GM23248 (cell line): Measurements from ENCODE around the gene PPP1R13B. TPM values are rescaled to one million over a fixed set of nuclear protein-coding genes. Genes with fewer than 3 reads are reported as not detected.

Experiments
- DNase-seq: peaks from one replicate; pipeline ENCODE4 v3.0.0-alpha.2; 2015
- H2AFZ ChIP-seq: fragments of 200-600 bp; sonication (generic); 2 replicates; pipeline ENCODE4 v1.6.1; 2016; ENCODE audit warnings: antibody characterized with exemption
- H3F3A ChIP-seq: fragments of 200-600 bp; sonication (generic); 2 replicates; pipeline ENCODE4 v1.6.1; 2016; ENCODE audit warnings: mild to moderate bottlenecking, antibody characterized with exemption, mixed run types; ENCODE audit not compliant: insufficient read depth
- H3K27ac ChIP-seq: fragments of 200-600 bp; sonication (generic); 2 replicates; pipeline ENCODE4 v1.5.1; 2016; ENCODE audit warnings: mild to moderate bottlenecking
- H3K27me3 ChIP-seq: fragments of 200-600 bp; sonication (generic); replicated peaks from 2 replicates; pipeline ENCODE4 v1.6.1; 2016; ENCODE audit warnings: mild to moderate bottlenecking; ENCODE audit not compliant: insufficient read depth
- H3K36me3 ChIP-seq: fragments of 200-600 bp; sonication (generic); 2 replicates; pipeline ENCODE4 v1.6.1; 2016; ENCODE audit warnings: low read depth, mild to moderate bottlenecking
- H3K4me1 ChIP-seq: fragments of 200-600 bp; sonication (generic); 2 replicates; pipeline ENCODE4 v1.6.1; 2016; ENCODE audit warnings: mild to moderate bottlenecking; ENCODE audit not compliant: insufficient read depth
- H3K4me2 ChIP-seq: fragments of 200-600 bp; sonication (generic); one replicate; pipeline ENCODE4 v1.6.1; 2016; ENCODE audit warnings: mild to moderate bottlenecking; ENCODE audit not compliant: unreplicated experiment
- H3K4me3 ChIP-seq: fragments of 200-600 bp; sonication (generic); 2 replicates; pipeline ENCODE4 v1.5.1; 2016; ENCODE audit warnings: mild to moderate bottlenecking
- H3K79me2 ChIP-seq: fragments of 200-600 bp; sonication (generic); 2 replicates; pipeline ENCODE4 v1.6.1; 2016; ENCODE audit warnings: mild to moderate bottlenecking; ENCODE audit not compliant: insufficient read depth
- H3K9ac ChIP-seq: fragments of 200-600 bp; sonication (generic); 2 replicates; pipeline ENCODE4 v1.6.1; 2016; ENCODE audit warnings: mild to moderate bottlenecking
- H3K9me2 ChIP-seq: fragments of 200-600 bp; sonication (generic); 2 replicates; pipeline ENCODE4 v1.6.1; 2016; ENCODE audit warnings: mixed run types, mild to moderate bottlenecking, moderate library complexity; ENCODE audit not compliant: insufficient read depth
- H3K9me3 ChIP-seq: fragments of 200-600 bp; sonication (generic); one replicate; pipeline ENCODE4 v1.6.1; 2017; ENCODE audit warnings: low read depth
- H4K20me1 ChIP-seq: fragments of 200-600 bp; sonication (generic); 2 replicates; pipeline ENCODE4 v1.6.0; 2016; ENCODE audit not compliant: insufficient read depth
- EZH2 ChIP-seq: fragments of 200-600 bp; sonication (generic); IDR thresholded peaks from 2 replicates; pipeline ENCODE4 v1.6.1; 2018; ENCODE audit warnings: antibody characterized with exemption, mild to moderate bottlenecking; ENCODE audit not compliant: insufficient read depth, poor library complexity, severe bottlenecking
- EZH2phosphoT487 ChIP-seq: fragments of 200-600 bp; sonication (generic); IDR thresholded peaks from 2 replicates; pipeline ENCODE4 v1.6.1; 2018; ENCODE audit warnings: antibody characterized with exemption, moderate library complexity, mild to moderate bottlenecking, low read depth; ENCODE audit not compliant: insufficient read depth
- WGBS, 2 experiments: methylation state at CpG; one replicate each; pipeline ENCODE4 v1.1.6; 2015 to 2017; ENCODE audit warnings: low lambda C conversion rate in 2 of 2, low coverage in 1 of 2; ENCODE audit errors: missing lambda C conversion rate in 2 of 2; 5-methylcytosine and 5-hydroxymethylcytosine counted together
- in situ Hi-C: fragments of 300-500 bp; cut with MboI; formaldehyde crosslinking; loops from 2 replicates; pipeline ENCODE4 v1.15.0; 2020
- polyA plus RNA-seq: library from polyadenylated mRNA; unstranded; fragments of >200 nt; fragmentation: Nextera tagmentation; extraction: Ambion mirVana; gene quantifications from 2 replicates; pipeline ENCODE4 v1.2.1, GENCODE V29; 2016
- total RNA-seq: library from RNA; depleted of rRNA; stranded (reverse); fragments of >200 nt; shearing (Covaris generic); gene quantifications from 2 replicates; pipeline ENCODE4 v1.2.3, GENCODE V29; 2014

Gene PPP1R13B
- total and polyA plus RNA-seq, 2 experiments from 2014 or later = 2.0 to 4.6 TPM

- no peaks in the 10 kb centered on the region for H3K4me1 ChIP-seq
- no peak overlapping the region for H3K4me3 ChIP-seq
- H2AFZ ChIP-seq = no peak overlapping the region
- no peaks in the 10 kb centered on the region for H4K20me1 ChIP-seq
- H3K27me3 ChIP-seq = no peaks in the 10 kb centered on the region
- in situ Hi-C loops = no loop called here
- H3K9ac ChIP-seq = no peak overlapping the region
- no peak overlapping the region for H3K4me2 ChIP-seq
- WGBS, 2 experiments = 83 to 90% methylated on average over 8 to 9 of the region's 9 CpGs
- H3F3A ChIP-seq = no peaks in the 10 kb centered on the region
- no peak overlapping the region for H3K27ac ChIP-seq
- H3K9me2 ChIP-seq = no peaks in the 10 kb centered on the region
- no peak for DNase-seq
- TF ChIP-seq EZH2phosphoT487 = no peak
- no peak for TF ChIP-seq EZH2
- no peaks in the 10 kb centered on the region for H3K36me3 ChIP-seq
- no peaks in the 10 kb centered on the region for H3K9me3 ChIP-seq
- H3K79me2 ChIP-seq = no peaks in the 10 kb centered on the region
Measured at GRCh38 chr14:103741876-103742275, 105.5 kb downstream of the PPP1R13B start.

- no peaks in the 10 kb centered on the region for H3K4me1 ChIP-seq
- H3K36me3 ChIP-seq = no peaks in the 10 kb centered on the region
- H3K4me2 ChIP-seq = no peak overlapping the region
- H3K79me2 ChIP-seq = no peaks in the 10 kb centered on the region
- no peak overlapping the region for H3K4me3 ChIP-seq
- WGBS, 2 experiments = 78 to 84% methylated on average over 14 of the region's 14 CpGs
- no peak overlapping the region for H2AFZ ChIP-seq
- no peak for TF ChIP-seq EZH2phosphoT487
- no peak for TF ChIP-seq EZH2
- H4K20me1 ChIP-seq = no peaks in the 10 kb centered on the region
- H3K27me3 ChIP-seq = no peaks in the 10 kb centered on the region
- no peaks in the 10 kb centered on the region for H3K9me3 ChIP-seq
- H3K27ac ChIP-seq = no peak overlapping the region
- H3K9me2 ChIP-seq = no peaks in the 10 kb centered on the region
- in situ Hi-C loops = no loop called here
- no peaks in the 10 kb centered on the region for H3F3A ChIP-seq
- no peak for DNase-seq
- H3K9ac ChIP-seq = no peak overlapping the region
Measured at GRCh38 chr14:103740991-103741689, 106.2 kb downstream of the PPP1R13B start.

GRCh38 chr14:103739793-103740501 lies 107.4 kb downstream of the PPP1R13B start:
- no peaks in the 10 kb centered on the region for H3K9me2 ChIP-seq
- H3K4me3 ChIP-seq = no peak overlapping the region
- H3K9me3 ChIP-seq = no peaks in the 10 kb centered on the region
- H3K36me3 ChIP-seq = no peaks in the 10 kb centered on the region
- H4K20me1 ChIP-seq = no peaks in the 10 kb centered on the region
- no peaks in the 10 kb centered on the region for H3K4me1 ChIP-seq
- H3K27ac ChIP-seq = no peak overlapping the region
- no peak for TF ChIP-seq EZH2phosphoT487
- TF ChIP-seq EZH2 = no peak
- H3F3A ChIP-seq = no peaks in the 10 kb centered on the region
- no peaks in the 10 kb centered on the region for H3K79me2 ChIP-seq
- no peak overlapping the region for H3K9ac ChIP-seq
- 94 to 96% methylated on average over 30 of the region's 30 CpGs for WGBS, 2 experiments
- no peaks in the 10 kb centered on the region for H3K27me3 ChIP-seq
- no peak overlapping the region for H2AFZ ChIP-seq
- H3K4me2 ChIP-seq = no peak overlapping the region
- no peak for DNase-seq
- in situ Hi-C loops = no loop called here

GRCh38 chr14:103739466-103739792 lies 107.9 kb downstream of the PPP1R13B start:
- H4K20me1 ChIP-seq = no peaks in the 10 kb centered on the region
- H2AFZ ChIP-seq = no peak overlapping the region
- no peak overlapping the region for H3K4me3 ChIP-seq
- in situ Hi-C loops = no loop called here
- DNase-seq = no peak
- no peaks in the 10 kb centered on the region for H3F3A ChIP-seq
- no peaks in the 10 kb centered on the region for H3K9me2 ChIP-seq
- 82 to 89% methylated on average over 6 of the region's 6 CpGs for WGBS, 2 experiments
- no peaks in the 10 kb centered on the region for H3K4me1 ChIP-seq
- H3K36me3 ChIP-seq = no peaks in the 10 kb centered on the region
- H3K9ac ChIP-seq = no peak overlapping the region
- H3K79me2 ChIP-seq = no peaks in the 10 kb centered on the region
- no peaks in the 10 kb centered on the region for H3K9me3 ChIP-seq
- H3K27ac ChIP-seq = no peak overlapping the region
- H3K4me2 ChIP-seq = no peak overlapping the region
- TF ChIP-seq EZH2 (no peak), EZH2phosphoT487 (no peak)
- H3K27me3 ChIP-seq = no peaks in the 10 kb centered on the region
